OCI-LY7 (cell line): ENCODE results near the gene EPB41L4A. TPM values are rescaled to one million over a fixed set of nuclear protein-coding genes. Genes with fewer than 3 reads are reported as not detected.
"Not testable (repeated sequence)": the region's sequence is repeated elsewhere in the genome, so short reads cannot be mapped to it uniquely, and the experiment has no call there.

Experiments used
- BruUV-seq: library from RNA; stranded (reverse); fragments of 400-500 nt; replicated peaks from 2 replicates; lab custom pipeline; 2021; lab: Mats Ljungman, UMichigan
- CTCF ChIA-PET: fragments of 300-600 bp; sonication (Branson Sonifier 250); formaldehyde crosslinking; loops from one replicate; lab custom pipeline; 2022; ENCODE audit warnings: antibody characterized with exemption; ENCODE audit not compliant: unreplicated experiment; lab: Charles Lee
- POLR2A ChIA-PET: fragments of 300-600 bp; sonication (Branson Sonifier 250); formaldehyde crosslinking; loops from one replicate; lab custom pipeline; 2022; ENCODE audit warnings: antibody characterized with exemption; lab: Charles Lee
- DNase-seq: peaks from one replicate; pipeline ENCODE4 v3.0.0-alpha.2; 2015; ENCODE audit warnings: low spot score
- H2AFZ ChIP-seq: fragments of 200-600 bp; sonication (generic), shearing (Covaris generic); 2 replicates; pipeline ENCODE4 v1.6.1; 2014; ENCODE audit warnings: mild to moderate bottlenecking, antibody characterized with exemption, low read length, moderate library complexity
- H3K27ac ChIP-seq: fragments of 200-600 bp; sonication (generic); 2 replicates; pipeline ENCODE4 v1.5.1; 2014; ENCODE audit warnings: mixed run types, low read depth, mild to moderate bottlenecking, moderate library complexity, low read length, inconsistent platforms; ENCODE audit not compliant: poor library complexity, severe bottlenecking
- H3K36me3 ChIP-seq: fragments of 200-600 bp; sonication (generic); 2 replicates; pipeline ENCODE4 v1.6.1; 2014; ENCODE audit warnings: mild to moderate bottlenecking, antibody characterized with exemption, low read length, moderate library complexity, mixed read lengths; ENCODE audit not compliant: insufficient read depth
- H3K4me1 ChIP-seq: fragments of 200-600 bp; sonication (generic); 2 replicates; pipeline ENCODE4 v1.5.1; 2014; ENCODE audit warnings: mild to moderate bottlenecking, low read length; ENCODE audit not compliant: insufficient read depth, poor library complexity, severe bottlenecking
- H3K4me2 ChIP-seq: fragments of 200-600 bp; sonication (generic); 2 replicates; pipeline ENCODE4 v1.6.1; 2014; ENCODE audit warnings: mild to moderate bottlenecking, low read length
- H3K4me3 ChIP-seq: fragments of 200-600 bp; sonication (generic); 2 replicates; pipeline ENCODE4 v1.5.1; 2014; ENCODE audit warnings: mild to moderate bottlenecking, low read depth, low read length; ENCODE audit not compliant: poor library complexity, severe bottlenecking
- H3K79me2 ChIP-seq: fragments of 200-600 bp; sonication (generic); 2 replicates; pipeline ENCODE4 v1.6.1; 2016; ENCODE audit warnings: low read depth, mild to moderate bottlenecking, low read length, moderate library complexity, mixed read lengths; ENCODE audit not compliant: insufficient read depth
- H3K9me2 ChIP-seq: fragments of 200-600 bp; sonication (generic); 2 replicates; pipeline ENCODE4 v1.6.1; 2016; ENCODE audit warnings: mild to moderate bottlenecking, low read length, mixed read lengths; ENCODE audit not compliant: insufficient read depth
- H3K9me3 ChIP-seq: fragments of 200-600 bp; sonication (generic); 2 replicates; pipeline ENCODE4 v1.6.1; 2014; ENCODE audit warnings: mild to moderate bottlenecking, mixed run types, low read length, mixed read lengths
- H4K20me1 ChIP-seq: fragments of 200-600 bp; sonication (generic); 2 replicates; pipeline ENCODE4 v1.6.1; 2014; ENCODE audit warnings: mild to moderate bottlenecking, antibody characterized with exemption, low read length, moderate library complexity, mixed read lengths; ENCODE audit not compliant: insufficient read depth
- CTCF ChIP-seq: fragments of 200-600 bp; sonication (generic); conservative IDR thresholded peaks from 2 replicates; pipeline ENCODE4 v1.5.1; 2014; ENCODE audit warnings: mild to moderate bottlenecking, antibody characterized with exemption, low read length, moderate library complexity, mixed read lengths
- EZH2phosphoT487 ChIP-seq: fragments of 200-600 bp; sonication (generic); IDR thresholded peaks from 2 replicates; pipeline ENCODE4 v1.6.1; 2018; ENCODE audit warnings: low read depth, borderline replicate concordance, mild to moderate bottlenecking, mixed run types, antibody characterized with exemption, low read length, moderate library complexity, mixed read lengths
- intact Hi-C: fragments of 100-400 bp; cut with micrococcal nuclease; formaldehyde crosslinking; loops from one replicate; pipeline ENCODE4 v1.10.0; 2022; ENCODE audit not compliant: unreplicated experiment
- total RNA-seq, 2 experiments: library from RNA; depleted of rRNA in 1 of 2; stranded (reverse); fragments of >200 nt in 1 of 2; shearing (Covaris generic) in 1 of 2; gene quantifications; 2 replicates each; pipeline ENCODE4 v1.2.3, GENCODE V29; 2014 to 2022

EPB41L4A gene
- total RNA-seq, 2 experiments from 2014 or later: 0.03 TPM; not detected in 1

- H3K4me2 ChIP-seq: no peak overlapping the region
- CTCF ChIA-PET: no interaction called here
- intact Hi-C loops: no loop called here
- POLR2A ChIA-PET: interaction anchor here (0.5 kb wide), 1 partner anchor 595 kb away, joined by 3 read pairs; no protein-coding TSS in a partner anchor
- TF ChIP-seq CTCF (no peak; the same call in 1 of the 2 replicates), EZH2phosphoT487 (no peak)
- no peaks in the 10 kb centered on the region for H3K4me1 ChIP-seq
- no peak overlapping the region for H2AFZ ChIP-seq
- H4K20me1 ChIP-seq: no peaks in the 10 kb centered on the region
- no TSS peak for BruUV-seq
- H3K4me3 ChIP-seq: no peak overlapping the region
- H3K9me2 ChIP-seq: no peaks in the 10 kb centered on the region
- no peaks in the 10 kb centered on the region for H3K36me3 ChIP-seq
- DNase-seq: no peak
- no peaks in the 10 kb centered on the region for H3K79me2 ChIP-seq
- H3K27ac ChIP-seq: no peak overlapping the region
- no peaks in the 10 kb centered on the region for H3K9me3 ChIP-seq
These were observed 51.7 kb downstream of the EPB41L4A start for GRCh38 chr5:112367400-112367799.

- Histone ChIP-seq H2AFZ (no peak overlapping the region), H3K4me2 (no peak overlapping the region), H3K27ac (no peak overlapping the region), H3K79me2 (no peaks in the 10 kb centered on the region), H3K9me2 (no peaks in the 10 kb centered on the region), H3K4me3 (no peak overlapping the region), H3K4me1 (no peaks in the 10 kb centered on the region), H3K9me3 (no peaks in the 10 kb centered on the region), H4K20me1 (no peaks in the 10 kb centered on the region), H3K36me3 (no peaks in the 10 kb centered on the region)
- intact Hi-C loops: no loop called here
- ChIA-PET POLR2A (no interaction called here), CTCF (no interaction called here)
- peak; percentile 62 for TF ChIP-seq CTCF
- TF ChIP-seq EZH2phosphoT487: no peak
- peak; percentile 8 for DNase-seq
- no TSS peak for BruUV-seq
These were observed 52.1 kb downstream of the EPB41L4A start for GRCh38 chr5:112366987-112367386.

GRCh38 chr5:112360740-112361139, 58.3 kb downstream of the EPB41L4A start:
- BruUV-seq, H3K9me2 ChIP-seq, H2AFZ ChIP-seq, CTCF ChIA-PET, H3K4me3 ChIP-seq, H3K9me3 ChIP-seq, H4K20me1 ChIP-seq, H3K4me2 ChIP-seq, H3K36me3 ChIP-seq, intact Hi-C loops, DNase-seq, POLR2A ChIA-PET, H3K4me1 ChIP-seq, H3K79me2 ChIP-seq, H3K27ac ChIP-seq: not testable (repeated sequence)
